HepG2 (cell line): ENCODE results near the gene PTPRM.

Experiments used
- EP300 ChIP-seq, 3 experiments: sonication (generic) in 1 of 3; formaldehyde crosslinking in 1 of 3; IDR thresholded peaks; 2 replicates each; pipeline versions ENCODE4 v1.5.1 to v1.6.1; 2011 to 2020; ENCODE audit warnings: low read depth in 2 of 3, low read length in 2 of 3, borderline replicate concordance in 1 of 3, improper control_type of control experiment in 1 of 3, mild to moderate bottlenecking in 1 of 3, missing genetic modification reagents in 1 of 3, moderate library complexity in 1 of 3
- ETV6 ChIP-seq: sonication (generic); formaldehyde crosslinking; conservative IDR thresholded peaks from 2 replicates; pipeline ENCODE4 v1.4.0; 2020; ENCODE audit warnings: missing genetic modification reagents
- MAZ ChIP-seq, 2 experiments: sonication (generic) in 1 of 2; formaldehyde crosslinking in 1 of 2; IDR thresholded peaks; 2 replicates each; pipeline versions ENCODE4 v1.5.0 to v1.6.1; 2012 to 2020; ENCODE audit warnings: low read depth in 2 of 2, mild to moderate bottlenecking in 2 of 2, borderline replicate concordance in 1 of 2, improper control_type of control experiment in 1 of 2, low read length in 1 of 2, missing genetic modification reagents in 1 of 2, moderate library complexity in 1 of 2
- MXI1 ChIP-seq: IDR thresholded peaks from 3 replicates; pipeline ENCODE4 v1.6.1; 2012; ENCODE audit warnings: low read depth, low read length, inconsistent platforms, borderline replicate concordance
- PTBP1 ChIP-seq: fragments of 200-400 bp; formaldehyde crosslinking; IDR thresholded peaks from 2 replicates; pipeline ENCODE4 v1.6.1; 2018; ENCODE audit warnings: low read length, low read depth; ENCODE audit not compliant: poor library complexity, severe bottlenecking
- RAD21 ChIP-seq: fragments of 450-650 bp; formaldehyde crosslinking; IDR thresholded peaks from 2 replicates; pipeline ENCODE4 v1.5.0; 2020; ENCODE audit warnings: mild to moderate bottlenecking
- ZBTB7A ChIP-seq: sonication (generic); formaldehyde crosslinking; IDR thresholded peaks from 2 replicates; pipeline ENCODE4 v1.8.0; 2022; ENCODE audit warnings: mild to moderate bottlenecking, missing genetic modification reagents
- ZFP1 ChIP-seq: IDR thresholded peaks from 2 replicates; pipeline ENCODE4 v1.6.1; 2016
- ZNF616 ChIP-seq: sonication (generic); formaldehyde crosslinking; IDR thresholded peaks from 2 replicates; pipeline ENCODE4 v1.5.0; 2020; ENCODE audit warnings: low read depth, mild to moderate bottlenecking, missing genetic modification reagents
- TF ChIP-seq, protein P1 (sequence below): sonication (generic); formaldehyde crosslinking; IDR thresholded peaks from 2 replicates; pipeline ENCODE4 v1.5.0; 2020; ENCODE audit warnings: mild to moderate bottlenecking, missing genetic modification reagents, moderate library complexity
- TF ChIP-seq, protein P2 (sequence below): sonication (generic); formaldehyde crosslinking; IDR thresholded peaks from 2 replicates; pipeline ENCODE4 v1.5.0; 2020; ENCODE audit warnings: missing genetic modification reagents
- TF ChIP-seq, protein P3 (sequence below): IDR thresholded peaks from 2 replicates; pipeline ENCODE4 v1.6.1; 2016; ENCODE audit warnings: missing compliant biosample characterization, missing genetic modification reagents, borderline replicate concordance
- TF ChIP-seq, protein P4 (sequence below): sonication (generic); formaldehyde crosslinking; IDR thresholded peaks from 2 replicates; pipeline ENCODE4 v1.5.1; 2020; ENCODE audit warnings: missing genetic modification reagents, mild to moderate bottlenecking, borderline replicate concordance

DNA sequence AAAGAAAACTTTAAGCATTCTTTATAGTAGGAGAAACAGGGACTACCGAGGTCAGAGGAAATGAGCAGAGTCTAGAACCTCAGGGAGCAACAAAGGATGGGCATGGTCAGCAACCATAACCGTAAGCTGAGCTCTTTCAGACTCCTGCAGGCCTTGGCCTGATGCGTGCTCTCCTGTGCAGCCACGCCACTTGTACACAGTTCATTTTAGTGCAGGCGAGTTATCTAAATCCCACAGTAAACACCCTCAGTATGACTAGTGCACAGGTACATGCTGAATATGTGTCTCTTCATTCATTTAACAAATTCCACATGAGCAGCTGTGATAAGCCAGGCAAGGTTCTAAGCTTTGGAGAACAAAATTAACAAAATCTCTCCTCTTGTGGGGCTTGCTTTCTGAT lies 640.9 kb downstream of the PTPRM start:
- no peak for TF ChIP-seq ZNF616 (CRISPR knock-in tag)
- TF ChIP-seq ZFP1, result no peak
- no peak for TF ChIP-seq ZBTB7A (CRISPR knock-in tag)
- no peak for TF ChIP-seq ETV6
- TF ChIP-seq, protein P1, sequence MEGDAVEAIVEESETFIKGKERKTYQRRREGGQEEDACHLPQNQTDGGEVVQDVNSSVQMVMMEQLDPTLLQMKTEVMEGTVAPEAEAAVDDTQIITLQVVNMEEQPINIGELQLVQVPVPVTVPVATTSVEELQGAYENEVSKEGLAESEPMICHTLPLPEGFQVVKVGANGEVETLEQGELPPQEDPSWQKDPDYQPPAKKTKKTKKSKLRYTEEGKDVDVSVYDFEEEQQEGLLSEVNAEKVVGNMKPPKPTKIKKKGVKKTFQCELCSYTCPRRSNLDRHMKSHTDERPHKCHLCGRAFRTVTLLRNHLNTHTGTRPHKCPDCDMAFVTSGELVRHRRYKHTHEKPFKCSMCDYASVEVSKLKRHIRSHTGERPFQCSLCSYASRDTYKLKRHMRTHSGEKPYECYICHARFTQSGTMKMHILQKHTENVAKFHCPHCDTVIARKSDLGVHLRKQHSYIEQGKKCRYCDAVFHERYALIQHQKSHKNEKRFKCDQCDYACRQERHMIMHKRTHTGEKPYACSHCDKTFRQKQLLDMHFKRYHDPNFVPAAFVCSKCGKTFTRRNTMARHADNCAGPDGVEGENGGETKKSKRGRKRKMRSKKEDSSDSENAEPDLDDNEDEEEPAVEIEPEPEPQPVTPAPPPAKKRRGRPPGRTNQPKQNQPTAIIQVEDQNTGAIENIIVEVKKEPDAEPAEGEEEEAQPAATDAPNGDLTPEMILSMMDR (CRISPR knock-in tag), result no peak
- TF ChIP-seq, protein P2, sequence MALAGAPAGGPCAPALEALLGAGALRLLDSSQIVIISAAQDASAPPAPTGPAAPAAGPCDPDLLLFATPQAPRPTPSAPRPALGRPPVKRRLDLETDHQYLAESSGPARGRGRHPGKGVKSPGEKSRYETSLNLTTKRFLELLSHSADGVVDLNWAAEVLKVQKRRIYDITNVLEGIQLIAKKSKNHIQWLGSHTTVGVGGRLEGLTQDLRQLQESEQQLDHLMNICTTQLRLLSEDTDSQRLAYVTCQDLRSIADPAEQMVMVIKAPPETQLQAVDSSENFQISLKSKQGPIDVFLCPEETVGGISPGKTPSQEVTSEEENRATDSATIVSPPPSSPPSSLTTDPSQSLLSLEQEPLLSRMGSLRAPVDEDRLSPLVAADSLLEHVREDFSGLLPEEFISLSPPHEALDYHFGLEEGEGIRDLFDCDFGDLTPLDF, result no peak
- TF ChIP-seq MXI1, result no peak
- no peak for TF ChIP-seq PTBP1
- TF ChIP-seq RAD21 (CRISPR knock-in tag), result no peak
- no peak for TF ChIP-seq MAZ (IDR thresholded peaks at IDR 0.05; ENCODE audit: borderline replicate concordance, low read depth, low read length)
- no peak for TF ChIP-seq MAZ (CRISPR knock-in tag; IDR thresholded peaks at IDR 0.05; ENCODE audit: low read depth)
- no peak for TF ChIP-seq EP300 (IDR thresholded peaks at IDR 0.05; ENCODE audit: low read depth in 2 of 2, low read length in 2 of 2)
- TF ChIP-seq EP300 (CRISPR knock-in tag; IDR thresholded peaks at IDR 0.05; ENCODE audit: borderline replicate concordance), result no peak
- TF ChIP-seq, protein P3, sequence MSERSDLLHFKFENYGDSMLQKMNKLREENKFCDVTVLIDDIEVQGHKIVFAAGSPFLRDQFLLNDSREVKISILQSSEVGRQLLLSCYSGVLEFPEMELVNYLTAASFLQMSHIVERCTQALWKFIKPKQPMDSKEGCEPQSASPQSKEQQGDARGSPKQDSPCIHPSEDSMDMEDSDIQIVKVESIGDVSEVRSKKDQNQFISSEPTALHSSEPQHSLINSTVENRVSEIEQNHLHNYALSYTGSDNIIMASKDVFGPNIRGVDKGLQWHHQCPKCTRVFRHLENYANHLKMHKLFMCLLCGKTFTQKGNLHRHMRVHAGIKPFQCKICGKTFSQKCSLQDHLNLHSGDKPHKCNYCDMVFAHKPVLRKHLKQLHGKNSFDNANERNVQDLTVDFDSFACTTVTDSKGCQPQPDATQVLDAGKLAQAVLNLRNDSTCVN, result no peak
- TF ChIP-seq, protein P4, sequence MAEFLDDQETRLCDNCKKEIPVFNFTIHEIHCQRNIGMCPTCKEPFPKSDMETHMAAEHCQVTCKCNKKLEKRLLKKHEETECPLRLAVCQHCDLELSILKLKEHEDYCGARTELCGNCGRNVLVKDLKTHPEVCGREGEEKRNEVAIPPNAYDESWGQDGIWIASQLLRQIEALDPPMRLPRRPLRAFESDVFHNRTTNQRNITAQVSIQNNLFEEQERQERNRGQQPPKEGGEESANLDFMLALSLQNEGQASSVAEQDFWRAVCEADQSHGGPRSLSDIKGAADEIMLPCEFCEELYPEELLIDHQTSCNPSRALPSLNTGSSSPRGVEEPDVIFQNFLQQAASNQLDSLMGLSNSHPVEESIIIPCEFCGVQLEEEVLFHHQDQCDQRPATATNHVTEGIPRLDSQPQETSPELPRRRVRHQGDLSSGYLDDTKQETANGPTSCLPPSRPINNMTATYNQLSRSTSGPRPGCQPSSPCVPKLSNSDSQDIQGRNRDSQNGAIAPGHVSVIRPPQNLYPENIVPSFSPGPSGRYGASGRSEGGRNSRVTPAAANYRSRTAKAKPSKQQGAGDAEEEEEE, result no peak
